ENCODE measurements around the gene SIPA1L2.

DNA sequence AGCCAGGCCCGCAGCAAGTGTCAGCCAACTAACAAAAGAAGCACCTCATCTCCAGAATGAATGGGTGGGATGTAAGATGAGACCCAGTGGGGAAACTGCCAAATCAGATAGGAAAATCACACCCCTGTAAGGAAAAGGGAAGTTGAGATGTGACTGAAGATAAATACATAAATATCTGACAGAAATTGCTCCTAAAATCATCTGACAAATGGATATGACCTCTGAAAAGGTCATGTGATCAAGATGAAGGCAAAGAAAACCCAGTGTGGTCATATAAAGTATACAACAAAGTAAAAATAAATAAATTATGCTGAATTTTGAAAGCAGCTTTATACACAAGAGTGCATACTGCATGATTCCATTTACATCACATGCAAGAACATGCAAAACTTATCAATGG lies 12.7 kb downstream of the SIPA1L2 start:
- TF ChIP-seq EZH2 (IDR thresholded peaks at IDR 0.05; ENCODE audit: insufficient read depth, poor library complexity, severe bottlenecking) (no peak), EZH2phosphoT487 (IDR thresholded peaks at IDR 0.05; ENCODE audit: insufficient read depth, low read depth) (no peak)

Data from GM23248 (cell line).